ENCODE results near the gene SHE.

SHE gene

DNA sequence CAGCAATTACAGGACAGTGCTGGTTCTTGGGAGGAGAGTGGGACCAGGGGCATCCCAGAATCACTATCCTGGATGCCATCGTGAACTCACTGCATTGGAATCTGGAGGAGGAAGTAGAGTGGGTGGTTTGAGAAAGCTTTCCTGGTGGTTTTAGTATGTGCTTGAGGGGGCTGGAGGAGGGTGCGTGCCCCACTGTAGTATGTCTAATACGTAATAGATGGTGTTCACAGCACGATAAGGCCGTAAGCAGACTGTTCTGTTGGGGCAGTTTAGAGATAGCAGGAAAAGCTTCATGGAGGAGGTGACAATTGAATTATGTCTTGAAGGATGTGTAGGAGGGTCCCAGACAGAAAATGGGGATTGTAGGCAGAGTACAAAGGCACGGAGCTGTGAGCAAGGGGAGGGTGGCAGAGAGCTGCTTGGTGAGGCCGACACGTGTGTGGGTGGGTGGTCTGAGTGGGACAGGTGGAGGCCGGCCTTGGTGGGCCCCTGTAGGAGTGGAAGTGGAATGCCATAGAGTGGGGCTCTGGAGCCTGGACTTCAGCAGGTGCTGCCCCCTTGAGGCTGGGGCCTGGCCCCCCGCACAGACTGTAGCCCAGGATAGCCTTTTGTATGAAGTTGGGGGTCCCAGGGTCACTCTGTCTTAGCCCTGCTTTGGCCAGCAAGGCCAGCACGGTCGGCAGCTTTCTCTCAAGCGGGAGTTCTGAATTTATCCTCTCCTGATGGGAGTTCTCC lies 60.0 kb downstream of the SHE start:
- no peak overlapping the region for H3K27ac ChIP-seq (ENCODE audit: low read depth, low read length)
- H4K8ac ChIP-seq (ENCODE audit: low read depth, low read length) = no peak overlapping the region
- no peak overlapping the region for H3K4me3 ChIP-seq (ENCODE audit: low read length)
- H3K4me2 ChIP-seq (ENCODE audit: low read length) = no peak overlapping the region
- H3K36me3 ChIP-seq (ENCODE audit: control insufficient read depth, insufficient read depth, low read length) = no peaks in the 10 kb centered on the region
- DNase-seq = peak; percentile 73
- H3K4me1 ChIP-seq (ENCODE audit: control insufficient read depth, low read depth, low read length) = peaks cover 5% of the 10 kb centered on the region
- peak overlapping the region; percentile 44 for H3K56ac ChIP-seq (ENCODE audit: low read length)
- no peaks in the 10 kb centered on the region for H3K79me1 ChIP-seq (ENCODE audit: low read length)
- no CpG with 5 or more reads among the region's 13 CpGs for WGBS (ENCODE audit: extremely low coverage, insufficient coverage, low lambda C conversion rate)
- H2BK15ac ChIP-seq (replicated peaks; ENCODE audit: low read depth) = no peak overlapping the region
- H3K79me2 ChIP-seq (ENCODE audit: control insufficient read depth, insufficient read depth, low read length) = no peaks in the 10 kb centered on the region
- no peak overlapping the region for H3K23ac ChIP-seq (ENCODE audit: low read length)
- no peak overlapping the region for H4K5ac ChIP-seq (ENCODE audit: low read length)
- H3K9ac ChIP-seq (ENCODE audit: low read length) = no peak overlapping the region
- H3K18ac ChIP-seq (ENCODE audit: low read length) = peak overlapping the region; percentile 4
- no peak overlapping the region for H2BK120ac ChIP-seq (ENCODE audit: low read depth, low read length)
- no peak overlapping the region for H2BK5ac ChIP-seq (ENCODE audit: low read length)
- H3K4ac ChIP-seq (ENCODE audit: low read depth, low read length) = no peak overlapping the region
- H2AK5ac ChIP-seq (ENCODE audit: low read length) = no peak overlapping the region
- no peaks in the 10 kb centered on the region for H3K27me3 ChIP-seq (ENCODE audit: insufficient read depth, low read length, poor library complexity)

DNA sequence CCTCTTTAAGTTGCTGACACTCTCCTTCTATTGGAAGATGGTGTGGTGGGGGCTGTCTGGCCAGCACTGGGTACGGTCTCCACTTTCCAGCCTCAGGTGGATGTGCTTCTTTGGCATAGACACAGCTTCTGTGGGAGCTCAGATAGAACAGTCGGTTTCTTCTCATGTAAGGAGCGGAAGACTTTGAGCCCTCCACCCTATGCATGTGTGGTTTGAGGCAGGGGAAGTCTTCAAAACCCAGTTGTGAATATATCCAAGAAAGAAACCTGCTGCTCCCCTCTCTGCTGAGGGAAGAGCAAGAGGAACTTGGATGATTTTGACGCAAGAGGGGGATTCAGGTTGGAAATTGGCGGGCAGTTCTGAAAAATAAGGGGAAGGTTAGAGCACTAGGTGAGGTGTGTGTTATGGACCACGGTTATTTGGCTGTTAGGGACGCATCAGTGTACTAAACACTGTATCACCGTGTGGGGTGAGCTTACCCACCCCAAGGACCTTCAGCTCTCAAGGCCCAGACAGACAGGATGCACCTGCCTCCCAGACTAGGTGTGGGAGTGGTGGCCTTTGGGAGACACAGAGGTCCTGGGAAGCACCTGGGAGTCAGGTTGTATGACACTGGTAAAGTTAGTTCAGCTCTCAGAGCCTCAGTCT lies 60.8 kb downstream of the SHE start:
- Histone ChIP-seq H3K23ac (ENCODE audit: low read length) (no peak overlapping the region), H3K18ac (ENCODE audit: low read length) (no peak overlapping the region), H3K56ac (ENCODE audit: low read length) (peak overlapping the region; percentile 2), H2BK120ac (ENCODE audit: low read depth, low read length) (no peak overlapping the region), H3K4me3 (ENCODE audit: low read length) (no peak overlapping the region), H3K27me3 (ENCODE audit: insufficient read depth, low read length, poor library complexity) (no peaks in the 10 kb centered on the region), H4K8ac (ENCODE audit: low read depth, low read length) (no peak overlapping the region), H2AK5ac (ENCODE audit: low read length) (no peak overlapping the region), H3K4ac (ENCODE audit: low read depth, low read length) (no peak overlapping the region), H2BK15ac (replicated peaks; ENCODE audit: low read depth) (no peak overlapping the region), H3K36me3 (ENCODE audit: control insufficient read depth, insufficient read depth, low read length) (no peaks in the 10 kb centered on the region), H3K4me1 (ENCODE audit: control insufficient read depth, low read depth, low read length) (peaks cover 5% of the 10 kb centered on the region), H3K9ac (ENCODE audit: low read length) (no peak overlapping the region), H3K27ac (ENCODE audit: low read depth, low read length) (no peak overlapping the region), H3K79me2 (ENCODE audit: control insufficient read depth, insufficient read depth, low read length) (no peaks in the 10 kb centered on the region), H2BK5ac (ENCODE audit: low read length) (no peak overlapping the region), H4K5ac (ENCODE audit: low read length) (no peak overlapping the region), H3K4me2 (ENCODE audit: low read length) (no peak overlapping the region), H3K79me1 (ENCODE audit: low read length) (no peaks in the 10 kb centered on the region)
- WGBS (ENCODE audit: extremely low coverage, insufficient coverage, low lambda C conversion rate) = no CpG with 5 or more reads among the region's 8 CpGs
- no peak for DNase-seq

DNA sequence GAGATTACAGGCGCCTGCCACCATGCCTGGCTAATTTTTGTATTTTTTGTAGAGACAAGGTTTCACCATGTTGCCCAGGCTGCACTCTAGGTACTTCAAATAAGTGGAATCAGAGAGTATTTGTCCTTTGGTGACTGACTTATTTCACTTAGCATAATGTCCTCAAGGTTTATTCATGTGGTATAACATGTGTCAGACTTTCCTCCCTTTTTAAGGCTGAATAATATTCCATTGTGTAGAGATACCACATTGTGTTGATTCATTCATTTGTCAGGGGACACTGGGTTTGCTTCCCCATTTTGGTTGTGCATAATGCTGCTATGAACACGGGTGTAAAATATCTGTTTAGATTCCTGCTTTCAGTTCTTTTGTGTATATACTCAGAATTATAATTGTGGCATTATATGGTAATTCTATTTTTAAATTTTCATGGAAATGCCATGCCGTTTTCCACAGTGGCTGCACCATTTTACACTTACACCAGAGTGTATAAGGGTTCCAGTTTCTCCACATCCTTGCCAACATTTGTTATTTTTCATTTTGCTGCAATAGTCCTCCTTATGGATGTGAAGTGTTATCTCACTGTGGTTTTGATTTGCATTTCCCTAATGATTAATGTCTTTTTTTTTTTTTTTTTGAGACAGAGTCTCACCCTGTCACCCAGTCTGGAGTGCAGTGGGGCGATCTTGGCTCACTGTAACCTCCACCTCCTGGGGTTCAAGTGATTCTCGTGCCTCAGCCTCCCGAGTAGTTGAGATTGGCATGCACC lies 62.0 kb downstream of the SHE start:
- WGBS (ENCODE audit: extremely low coverage, insufficient coverage, low lambda C conversion rate) = no CpG with 5 or more reads among the region's 6 CpGs

DNA sequence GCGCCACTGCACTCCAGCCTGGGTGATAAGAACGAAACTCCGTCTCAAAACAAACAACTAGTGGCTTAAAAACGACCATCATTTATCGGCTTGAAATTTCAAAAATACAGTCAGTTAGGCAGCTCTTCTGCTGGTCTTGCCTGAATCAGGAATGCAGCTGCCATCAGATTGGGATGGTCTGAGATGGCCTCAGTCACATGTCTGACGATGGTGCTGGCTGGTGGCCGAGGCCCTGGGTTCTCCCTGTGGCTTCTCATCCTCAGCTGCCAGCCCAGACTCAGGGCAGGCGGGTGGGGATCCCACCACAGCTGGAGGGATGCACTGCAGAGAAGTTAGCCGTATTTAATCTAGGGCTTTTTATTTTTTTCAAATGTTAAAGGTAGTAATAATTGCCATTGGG lies 65.8 kb downstream of the SHE start:
- no peak overlapping the region for H2BK120ac ChIP-seq (ENCODE audit: low read depth, low read length)
- no peak overlapping the region for H3K9ac ChIP-seq (ENCODE audit: low read length)
- no peak overlapping the region for H3K18ac ChIP-seq (ENCODE audit: low read length)
- H3K79me2 ChIP-seq (ENCODE audit: control insufficient read depth, insufficient read depth, low read length) = no peaks in the 10 kb centered on the region
- H3K4me2 ChIP-seq (ENCODE audit: low read length) = no peak overlapping the region
- WGBS (ENCODE audit: extremely low coverage, insufficient coverage, low lambda C conversion rate) = no CpG with 5 or more reads among the region's 9 CpGs
- no peaks in the 10 kb centered on the region for H3K36me3 ChIP-seq (ENCODE audit: control insufficient read depth, insufficient read depth, low read length)
- no peak overlapping the region for H2BK5ac ChIP-seq (ENCODE audit: low read length)
- no peak overlapping the region for H2BK15ac ChIP-seq (replicated peaks; ENCODE audit: low read depth)
- no peak overlapping the region for H4K8ac ChIP-seq (ENCODE audit: low read depth, low read length)
- no peak overlapping the region for H4K5ac ChIP-seq (ENCODE audit: low read length)
- H2AK5ac ChIP-seq (ENCODE audit: low read length) = no peak overlapping the region
- H3K79me1 ChIP-seq (ENCODE audit: low read length) = no peaks in the 10 kb centered on the region
- no peaks in the 10 kb centered on the region for H3K27me3 ChIP-seq (ENCODE audit: insufficient read depth, low read length, poor library complexity)
- H3K4me1 ChIP-seq (ENCODE audit: control insufficient read depth, low read depth, low read length) = no peaks in the 10 kb centered on the region
- no peak for DNase-seq
- H3K23ac ChIP-seq (ENCODE audit: low read length) = no peak overlapping the region
- no peak overlapping the region for H3K27ac ChIP-seq (ENCODE audit: low read depth, low read length)
- no peak overlapping the region for H3K4me3 ChIP-seq (ENCODE audit: low read length)
- no peak overlapping the region for H3K56ac ChIP-seq (ENCODE audit: low read length)
- no peak overlapping the region for H3K4ac ChIP-seq (ENCODE audit: low read depth, low read length)

More for the DNA sequence above, 62.0 kb downstream of the SHE start:
- Histone ChIP-seq H2AK5ac (ENCODE audit: low read length) (no peak overlapping the region), H3K79me1 (ENCODE audit: low read length) (no peaks in the 10 kb centered on the region), H2BK5ac (ENCODE audit: low read length) (no peak overlapping the region), H4K8ac (ENCODE audit: low read depth, low read length) (no peak overlapping the region), H3K18ac (ENCODE audit: low read length) (no peak overlapping the region), H3K4ac (ENCODE audit: low read depth, low read length) (no peak overlapping the region), H3K23ac (ENCODE audit: low read length) (no peak overlapping the region), H2BK120ac (ENCODE audit: low read depth, low read length) (no peak overlapping the region), H2BK15ac (replicated peaks; ENCODE audit: low read depth) (no peak overlapping the region), H3K4me3 (ENCODE audit: low read length) (no peak overlapping the region), H3K4me1 (ENCODE audit: control insufficient read depth, low read depth, low read length) (peaks cover 5% of the 10 kb centered on the region), H3K27ac (ENCODE audit: low read depth, low read length) (no peak overlapping the region), H3K79me2 (ENCODE audit: control insufficient read depth, insufficient read depth, low read length) (no peaks in the 10 kb centered on the region), H3K27me3 (ENCODE audit: insufficient read depth, low read length, poor library complexity) (no peaks in the 10 kb centered on the region), H4K5ac (ENCODE audit: low read length) (no peak overlapping the region), H3K9ac (ENCODE audit: low read length) (no peak overlapping the region), H3K56ac (ENCODE audit: low read length) (no peak overlapping the region), H3K4me2 (ENCODE audit: low read length) (no peak overlapping the region), H3K36me3 (ENCODE audit: control insufficient read depth, insufficient read depth, low read length) (no peaks in the 10 kb centered on the region)
- no peak for DNase-seq

DNA sequence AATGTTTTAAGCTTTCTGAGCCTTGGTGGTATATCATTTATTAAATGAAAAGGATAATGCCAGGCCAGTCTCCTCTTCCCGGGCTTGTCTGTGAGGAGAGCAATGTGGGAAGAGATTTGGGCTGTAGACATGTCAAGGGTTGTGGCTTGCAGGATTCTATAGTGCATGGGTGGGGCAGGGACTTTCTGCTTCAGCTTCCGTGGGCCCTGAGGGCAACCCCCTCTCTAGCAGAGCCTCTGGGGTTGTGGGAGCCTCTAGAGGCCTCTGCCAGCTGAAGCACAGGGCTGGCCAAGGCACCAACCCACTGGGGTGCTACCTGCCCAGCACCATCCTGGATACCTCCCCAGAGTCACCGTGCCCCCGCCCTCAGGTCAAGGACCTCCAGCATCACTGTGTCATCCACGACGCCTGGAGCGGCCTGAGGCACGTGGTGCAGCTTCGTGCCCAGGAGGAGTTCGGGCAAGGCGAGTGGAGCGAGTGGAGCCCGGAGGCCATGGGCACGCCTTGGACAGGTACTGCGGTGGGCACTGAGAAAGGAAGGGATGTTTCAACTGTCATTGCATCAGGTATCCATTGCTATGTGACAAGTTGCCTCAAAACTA lies 66.5 kb downstream of the SHE start:
- Histone ChIP-seq H3K4ac (ENCODE audit: low read depth, low read length) (no peak overlapping the region), H4K8ac (ENCODE audit: low read depth, low read length) (no peak overlapping the region), H3K27ac (ENCODE audit: low read depth, low read length) (no peak overlapping the region), H3K79me1 (ENCODE audit: low read length) (no peaks in the 10 kb centered on the region), H3K79me2 (ENCODE audit: control insufficient read depth, insufficient read depth, low read length) (no peaks in the 10 kb centered on the region), H2BK120ac (ENCODE audit: low read depth, low read length) (no peak overlapping the region), H3K4me2 (ENCODE audit: low read length) (no peak overlapping the region), H2AK5ac (ENCODE audit: low read length) (no peak overlapping the region), H3K4me1 (ENCODE audit: control insufficient read depth, low read depth, low read length) (peaks cover 5% of the 10 kb centered on the region), H3K56ac (ENCODE audit: low read length) (no peak overlapping the region), H4K5ac (ENCODE audit: low read length) (no peak overlapping the region), H2BK15ac (replicated peaks; ENCODE audit: low read depth) (no peak overlapping the region), H2BK5ac (ENCODE audit: low read length) (no peak overlapping the region), H3K18ac (ENCODE audit: low read length) (no peak overlapping the region), H3K23ac (ENCODE audit: low read length) (no peak overlapping the region), H3K9ac (ENCODE audit: low read length) (no peak overlapping the region), H3K36me3 (ENCODE audit: control insufficient read depth, insufficient read depth, low read length) (no peaks in the 10 kb centered on the region), H3K27me3 (ENCODE audit: insufficient read depth, low read length, poor library complexity) (no peaks in the 10 kb centered on the region), H3K4me3 (ENCODE audit: low read length) (no peak overlapping the region)
- no CpG with 5 or more reads among the region's 15 CpGs for whole genome bisulfite sequencing (ENCODE audit: extremely low coverage, insufficient coverage, low lambda C conversion rate)
- no peak for DNase-seq

Measured in mesendoderm (in vitro differentiated cells).